HL-60 (cell line): ENCODE data around the gene CYP2R1.

Experiments
- DNase-seq, 2 experiments: peaks; one replicate each; pipeline ENCODE4 v3.0.0-alpha.2; 2010 to 2020; ENCODE audit warnings: low read depth in 1 of 2, low spot score in 1 of 2
- H3K27ac ChIP-seq: fragments of 250-450 bp; sonication (Bioruptor Pico); replicated peaks from 2 replicates; pipeline ENCODE4 v1.5.1; 2020; ENCODE audit warnings: mild to moderate bottlenecking, moderate library complexity
- H3K27me3 ChIP-seq: fragments of 250-450 bp; sonication (Bioruptor Pico); 2 replicates; pipeline ENCODE4 v1.5.1; 2021; ENCODE audit warnings: mild to moderate bottlenecking, moderate library complexity; ENCODE audit not compliant: insufficient read depth, poor library complexity, severe bottlenecking
- H3K4me3 ChIP-seq: replicated peaks from 2 replicates; pipeline ENCODE4 v1.5.1; 2011; ENCODE audit warnings: mild to moderate bottlenecking, control low read depth, low read length; ENCODE audit not compliant: insufficient read depth
- CTCF ChIP-seq: IDR thresholded peaks from one replicate; pipeline ENCODE4 v1.5.1; 2011; ENCODE audit warnings: low read length, control low read depth, inconsistent platforms; ENCODE audit not compliant: insufficient read depth
- GABPA ChIP-seq: IDR thresholded peaks from 2 replicates; pipeline ENCODE4 v1.6.1; 2012; ENCODE audit warnings: low read depth
- POLR2AphosphoS5 ChIP-seq: IDR thresholded peaks from 2 replicates; pipeline ENCODE4 v1.6.1; 2012; ENCODE audit warnings: low read depth
- REST ChIP-seq: IDR thresholded peaks from 2 replicates; pipeline ENCODE4 v1.6.1; 2012; ENCODE audit warnings: low read depth; ENCODE audit not compliant: insufficient replicate concordance
- SPI1 ChIP-seq: IDR thresholded peaks from 2 replicates; pipeline ENCODE4 v1.6.1; 2012; ENCODE audit warnings: low read depth, mild to moderate bottlenecking, borderline replicate concordance

The CYP2R1 gene

GRCh38 chr11:14908214-14908880 lies 16.3 kb upstream of the CYP2R1 start:
- H3K27me3 ChIP-seq = no peaks in the 10 kb centered on the region
- no peak for TF ChIP-seq GABPA
- TF ChIP-seq POLR2AphosphoS5 = no peak
- TF ChIP-seq SPI1 = no peak
- peak; percentile 52 for TF ChIP-seq CTCF
- no peak for TF ChIP-seq REST
- peak in 1 of 2 experiments; percentile 45 for DNase-seq
- H3K27ac ChIP-seq = no peak overlapping the region
- no peak overlapping the region for H3K4me3 ChIP-seq

DNA sequence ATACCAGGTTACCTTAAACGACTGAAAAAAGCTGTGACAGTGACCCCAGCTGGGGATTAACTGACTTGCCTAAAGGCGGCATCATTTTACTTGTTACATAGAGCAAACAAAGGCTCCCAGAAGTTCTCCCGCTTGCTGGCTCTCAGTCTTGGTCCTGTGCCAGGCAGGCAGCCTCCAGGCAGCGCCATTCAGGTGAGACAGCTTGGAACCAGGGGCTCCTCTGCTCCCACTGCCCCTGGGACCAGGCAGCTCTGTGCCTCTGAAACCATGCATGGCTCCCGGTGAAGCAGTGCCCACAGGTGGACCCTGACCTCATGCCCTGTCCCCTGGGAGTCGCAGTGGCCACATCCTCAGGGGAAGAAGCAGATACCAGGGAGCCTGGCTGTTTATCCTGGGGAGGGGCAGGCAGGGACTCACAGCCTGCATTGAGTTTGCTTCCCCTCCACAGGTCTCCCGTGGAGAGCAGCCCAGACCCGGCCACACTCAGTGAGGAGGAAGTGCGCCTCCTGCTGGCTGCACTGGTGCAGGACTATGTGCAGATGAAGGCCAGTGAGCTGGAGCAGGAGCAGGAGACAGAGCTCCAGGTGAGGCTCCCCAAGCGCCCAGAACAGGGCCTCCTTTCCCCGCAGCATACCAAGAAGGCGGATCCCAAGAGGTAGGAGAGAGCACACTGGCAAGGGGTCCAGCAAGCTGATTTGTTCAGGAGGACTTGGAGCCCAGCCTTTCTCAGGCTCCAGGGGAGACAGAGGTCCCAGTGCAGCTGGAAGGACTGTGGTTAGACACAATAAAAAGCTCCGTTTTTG lies 15.6 kb upstream of the CYP2R1 start:
- DNase-seq = peak in 1 of 2 experiments; percentile 80
- no peaks in the 10 kb centered on the region for H3K27me3 ChIP-seq
- TF ChIP-seq POLR2AphosphoS5 = no peak
- TF ChIP-seq CTCF = peak; percentile 80
- H3K4me3 ChIP-seq = no peak overlapping the region
- no peak overlapping the region for H3K27ac ChIP-seq

- TF ChIP-seq CTCF (no peak), GABPA (no peak), REST (no peak), POLR2AphosphoS5 (no peak), SPI1 (no peak)
- no peak for DNase-seq
- Histone ChIP-seq H3K27ac (no peak overlapping the region), H3K4me3 (no peak overlapping the region), H3K27me3 (no peaks in the 10 kb centered on the region)
These were observed 15.0 kb upstream of the CYP2R1 start for GRCh38 chr11:14906993-14907392.
